Fibroblast of villous mesenchyme (primary cell): ENCODE results near the gene LRRC34. TPM values are rescaled to one million over a fixed set of nuclear protein-coding genes. Genes with fewer than 3 reads are reported as not detected.

Experiments
- DNase-seq: peaks from one replicate; pipeline ENCODE4 v3.0.0-alpha.2; 2010; ENCODE audit warnings: low read depth
- H3K4me3 ChIP-seq: 2 replicates; pipeline ENCODE4 v1.5.1; 2011; ENCODE audit warnings: low read depth, mild to moderate bottlenecking, low read length
- total RNA-seq: library from RNA; depleted of rRNA; stranded (reverse); fragments of >200 nt; gene quantifications from 2 replicates; pipeline ENCODE4 v1.2.3, GENCODE V29; 2012
- TF ChIP-seq, protein P1 (sequence below): IDR thresholded peaks from 2 replicates; pipeline ENCODE4 v1.5.1; 2012; ENCODE audit warnings: low read depth, mild to moderate bottlenecking, low read length; ENCODE audit not compliant: insufficient read depth

The LRRC34 gene
- total RNA-seq: 3.5 and 4.3 TPM in 2 replicates

- TF ChIP-seq, protein P1, sequence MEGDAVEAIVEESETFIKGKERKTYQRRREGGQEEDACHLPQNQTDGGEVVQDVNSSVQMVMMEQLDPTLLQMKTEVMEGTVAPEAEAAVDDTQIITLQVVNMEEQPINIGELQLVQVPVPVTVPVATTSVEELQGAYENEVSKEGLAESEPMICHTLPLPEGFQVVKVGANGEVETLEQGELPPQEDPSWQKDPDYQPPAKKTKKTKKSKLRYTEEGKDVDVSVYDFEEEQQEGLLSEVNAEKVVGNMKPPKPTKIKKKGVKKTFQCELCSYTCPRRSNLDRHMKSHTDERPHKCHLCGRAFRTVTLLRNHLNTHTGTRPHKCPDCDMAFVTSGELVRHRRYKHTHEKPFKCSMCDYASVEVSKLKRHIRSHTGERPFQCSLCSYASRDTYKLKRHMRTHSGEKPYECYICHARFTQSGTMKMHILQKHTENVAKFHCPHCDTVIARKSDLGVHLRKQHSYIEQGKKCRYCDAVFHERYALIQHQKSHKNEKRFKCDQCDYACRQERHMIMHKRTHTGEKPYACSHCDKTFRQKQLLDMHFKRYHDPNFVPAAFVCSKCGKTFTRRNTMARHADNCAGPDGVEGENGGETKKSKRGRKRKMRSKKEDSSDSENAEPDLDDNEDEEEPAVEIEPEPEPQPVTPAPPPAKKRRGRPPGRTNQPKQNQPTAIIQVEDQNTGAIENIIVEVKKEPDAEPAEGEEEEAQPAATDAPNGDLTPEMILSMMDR: no peak
- peak; percentile 80 for DNase-seq
- H3K4me3 ChIP-seq: peak within 1 kb of the TSS; percentile 62
Measured at GRCh38 chr3:169812332-169813235, at the start of gene LRRC34, which contains the start of gene LRRIQ4. Gene LRRC34 (minus strand): TSS chr3:169812904. CDS start chr3:169812548, 356 bp downstream. Gene LRRIQ4 (plus strand): TSS chr3:169812870. CDS start chr3:169821922, 9,052 bp downstream.

- no peak overlapping the region for H3K4me3 ChIP-seq
- no peak for DNase-seq
- TF ChIP-seq, protein P1: no peak
Measured at GRCh38 chr3:169861871-169862270, 49.2 kb upstream of the LRRC34 start.

DNA sequence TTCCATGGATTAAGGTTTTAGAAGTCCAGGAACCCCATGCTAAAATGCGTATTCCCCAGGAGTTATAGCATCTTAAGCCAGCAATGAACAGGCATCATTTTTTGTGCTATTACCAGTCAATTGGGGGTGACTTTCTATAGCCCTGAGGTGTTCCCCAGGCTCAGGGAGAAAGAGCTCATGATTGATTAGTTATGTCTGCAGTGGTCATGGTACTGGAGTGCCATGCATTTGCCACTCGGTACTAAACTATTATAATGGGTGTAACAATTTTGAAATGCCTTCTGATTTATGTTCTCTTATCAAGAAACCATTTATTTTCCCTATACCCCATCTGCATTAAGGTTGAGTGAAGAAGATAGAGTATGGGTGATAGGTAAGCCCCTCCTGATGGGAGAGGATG, 45.1 kb upstream of the LRRC34 start:
- TF ChIP-seq, protein P1: no peak
- H3K4me3 ChIP-seq: no peak overlapping the region
- no peak for DNase-seq

GRCh38 chr3:169855514-169855913, 42.8 kb upstream of the LRRC34 start:
- H3K4me3 ChIP-seq: no peak overlapping the region
- TF ChIP-seq, protein P1: no peak
- no peak for DNase-seq

DNA sequence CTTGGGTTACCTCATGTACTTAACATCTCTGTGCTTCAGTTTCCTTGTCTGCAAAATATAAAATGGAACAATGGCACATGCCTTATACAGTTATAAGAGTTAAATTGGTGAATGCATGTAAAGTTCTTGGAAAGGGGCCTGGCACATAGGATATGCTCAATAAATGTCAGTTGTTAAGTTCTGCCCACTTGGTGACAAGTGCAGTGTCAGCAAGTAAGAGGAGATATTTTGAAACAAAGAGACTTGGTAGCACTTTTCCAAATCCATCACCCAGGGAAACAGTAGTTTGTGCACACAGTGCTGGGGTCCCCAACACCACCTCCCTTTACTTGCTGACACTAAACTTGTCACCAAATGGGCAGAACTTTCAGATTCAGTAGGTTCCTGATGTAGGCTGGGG, 37.9 kb upstream of the LRRC34 start:
- no peak for DNase-seq
- TF ChIP-seq, protein P1: no peak
- H3K4me3 ChIP-seq: no peak overlapping the region

GRCh38 chr3:169848741-169849140, 36.0 kb upstream of the LRRC34 start:
- TF ChIP-seq, protein P1: no peak
- DNase-seq: no peak
- H3K4me3 ChIP-seq: no peak overlapping the region
